ENCODE results near the gene DFFB.

The DFFB gene

GRCh38 chr1:3850857-3851256 is 6.4 kb upstream of the DFFB start:
- no peak overlapping the region for H3K27ac Mint-ChIP-seq
- no peaks in the 10 kb centered on the region for H3K9me3 Mint-ChIP-seq
- H3K36me3 Mint-ChIP-seq (ENCODE audit: low read depth): peaks cover 26% of the 10 kb centered on the region
- H3K4me3 Mint-ChIP-seq: no peak overlapping the region
- peaks cover 5% of the 10 kb centered on the region for H3K4me1 Mint-ChIP-seq (ENCODE audit: low read depth)
- H3K27me3 Mint-ChIP-seq: no peaks in the 10 kb centered on the region

DNA sequence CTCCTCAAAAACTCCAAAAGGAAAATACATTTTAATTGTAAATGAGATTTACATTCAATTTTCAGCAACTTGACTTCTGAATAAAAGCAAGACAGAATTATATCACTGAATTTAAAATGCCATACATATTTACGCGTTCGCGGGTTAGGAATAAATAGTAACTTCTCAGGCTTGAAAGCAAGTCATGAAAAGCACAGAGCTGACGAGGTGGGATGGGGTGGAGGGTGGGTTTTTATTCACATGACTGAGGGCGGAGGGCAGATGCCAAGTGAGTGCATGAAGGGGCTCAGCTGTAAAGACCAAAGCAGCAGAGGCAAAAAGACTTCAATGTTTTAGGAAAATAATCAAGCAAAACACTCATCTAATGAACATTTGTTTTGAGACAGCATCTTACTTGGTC is 6.0 kb upstream of the DFFB start:
- Mint-ChIP-seq H3K36me3 (ENCODE audit: low read depth) (peaks cover 26% of the 10 kb centered on the region), H3K4me1 (ENCODE audit: low read depth) (peaks cover 8% of the 10 kb centered on the region), H3K27ac (no peak overlapping the region), H3K27me3 (no peaks in the 10 kb centered on the region), H3K4me3 (no peak overlapping the region), H3K9me3 (no peaks in the 10 kb centered on the region)

GRCh38 chr1:3852091-3852490 is 5.2 kb upstream of the DFFB start:
- Mint-ChIP-seq H3K4me1 (ENCODE audit: low read depth) (peaks cover 10% of the 10 kb centered on the region), H3K36me3 (ENCODE audit: low read depth) (peaks cover 19% of the 10 kb centered on the region), H3K4me3 (no peak overlapping the region), H3K27ac (no peak overlapping the region), H3K9me3 (no peaks in the 10 kb centered on the region), H3K27me3 (no peaks in the 10 kb centered on the region)

DNA sequence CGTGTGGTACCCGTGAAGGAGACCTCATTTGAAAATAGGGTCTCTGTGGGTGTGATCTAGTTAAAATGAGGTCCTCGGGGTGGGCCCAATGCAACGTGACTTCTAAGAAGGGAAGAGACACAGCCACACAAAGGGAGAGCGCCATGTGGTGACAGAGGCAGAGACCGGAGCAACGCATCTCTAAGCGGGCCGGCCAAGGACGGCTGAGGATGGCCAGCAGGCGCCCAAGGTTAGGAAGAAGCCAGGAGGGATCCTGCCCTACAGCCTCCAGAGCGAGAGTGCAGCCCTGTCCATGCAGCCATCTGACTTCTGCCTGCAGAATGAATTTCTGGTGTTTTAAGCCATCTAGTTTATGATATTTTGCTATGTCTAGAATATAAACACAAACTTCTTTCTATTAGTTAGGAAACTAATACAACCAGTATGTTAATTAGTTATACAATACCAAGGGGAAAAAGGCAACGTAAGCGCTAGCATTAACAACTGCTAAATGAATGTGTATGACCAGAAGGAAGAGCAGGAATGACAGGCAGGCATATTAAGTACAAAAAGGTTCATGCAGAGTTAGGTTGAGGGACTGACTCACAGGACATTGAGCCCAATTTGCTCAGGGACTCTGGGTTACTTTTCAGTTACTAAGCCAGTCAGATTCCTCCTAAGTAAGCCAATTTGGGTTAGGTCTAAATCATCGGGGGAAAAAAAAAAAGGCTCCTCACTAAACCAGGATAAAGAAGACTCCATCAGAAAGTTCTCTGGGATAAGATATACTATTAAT is 4.4 kb upstream of the DFFB start:
- no peaks in the 10 kb centered on the region for H3K9me3 Mint-ChIP-seq
- no peak overlapping the region for H3K4me3 Mint-ChIP-seq
- H3K27ac Mint-ChIP-seq: no peak overlapping the region
- H3K27me3 Mint-ChIP-seq: no peaks in the 10 kb centered on the region
- H3K4me1 Mint-ChIP-seq (ENCODE audit: low read depth): peaks cover 14% of the 10 kb centered on the region
- peaks cover 12% of the 10 kb centered on the region for H3K36me3 Mint-ChIP-seq (ENCODE audit: low read depth)

GRCh38 chr1:3857791-3858129 is 484 bp downstream of the DFFB start:
- H3K4me1 Mint-ChIP-seq (ENCODE audit: low read depth): peaks cover 26% of the 10 kb centered on the region
- peak overlapping the region; percentile 96 for H3K4me3 Mint-ChIP-seq
- no peaks in the 10 kb centered on the region for H3K9me3 Mint-ChIP-seq
- H3K36me3 Mint-ChIP-seq (ENCODE audit: low read depth): no peaks in the 10 kb centered on the region
- peak overlapping the region; percentile 91 for H3K27ac Mint-ChIP-seq
- H3K27me3 Mint-ChIP-seq: no peaks in the 10 kb centered on the region

- H3K36me3 Mint-ChIP-seq (ENCODE audit: low read depth): no peaks in the 10 kb centered on the region
- peak overlapping the region; percentile 96 for H3K4me3 Mint-ChIP-seq
- no peaks in the 10 kb centered on the region for H3K27me3 Mint-ChIP-seq
- peaks cover 26% of the 10 kb centered on the region for H3K4me1 Mint-ChIP-seq (ENCODE audit: low read depth)
- H3K9me3 Mint-ChIP-seq: no peaks in the 10 kb centered on the region
- peak overlapping the region; percentile 63 for H3K27ac Mint-ChIP-seq
Observed at GRCh38 chr1:3858231-3858981, 1.1 kb downstream of the DFFB start.

DNA sequence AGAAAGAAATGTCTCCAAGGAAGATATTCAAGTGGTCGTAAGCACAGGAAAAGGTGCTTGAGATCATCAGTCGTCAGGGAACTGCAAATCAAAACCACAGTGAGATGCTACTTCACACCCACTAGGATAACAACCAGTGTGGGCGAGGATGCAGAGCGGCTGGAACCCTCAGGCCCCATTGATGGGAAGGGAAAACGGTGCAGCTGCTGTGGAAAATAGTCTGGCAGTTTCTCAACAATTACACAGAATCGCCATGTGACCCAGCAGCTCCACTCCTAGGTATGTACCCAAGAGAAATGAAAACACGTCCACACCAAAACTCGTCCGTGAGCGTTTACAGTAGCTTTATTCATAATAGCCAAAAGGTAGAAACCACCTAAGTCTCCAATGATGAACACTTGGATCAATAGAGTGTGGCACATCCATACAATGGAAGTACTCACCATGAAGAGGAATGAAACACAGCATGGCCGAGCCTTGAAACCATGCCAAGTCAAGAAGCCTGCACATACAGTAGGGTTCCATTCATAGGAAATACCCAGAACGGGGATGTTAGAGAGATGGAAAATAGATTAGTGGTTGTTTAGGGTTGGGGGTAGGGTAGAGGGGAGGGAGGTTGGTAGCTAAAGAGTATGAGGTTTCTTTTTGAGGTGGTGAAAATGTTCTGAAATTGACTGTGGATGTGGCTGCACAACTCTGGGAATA is 6.1 kb downstream of the DFFB start:
- Mint-ChIP-seq H3K27me3 (no peaks in the 10 kb centered on the region), H3K36me3 (ENCODE audit: low read depth) (peaks cover 14% of the 10 kb centered on the region), H3K4me1 (ENCODE audit: low read depth) (peaks cover 8% of the 10 kb centered on the region), H3K4me3 (no peak overlapping the region), H3K9me3 (no peaks in the 10 kb centered on the region), H3K27ac (no peak overlapping the region)

DNA sequence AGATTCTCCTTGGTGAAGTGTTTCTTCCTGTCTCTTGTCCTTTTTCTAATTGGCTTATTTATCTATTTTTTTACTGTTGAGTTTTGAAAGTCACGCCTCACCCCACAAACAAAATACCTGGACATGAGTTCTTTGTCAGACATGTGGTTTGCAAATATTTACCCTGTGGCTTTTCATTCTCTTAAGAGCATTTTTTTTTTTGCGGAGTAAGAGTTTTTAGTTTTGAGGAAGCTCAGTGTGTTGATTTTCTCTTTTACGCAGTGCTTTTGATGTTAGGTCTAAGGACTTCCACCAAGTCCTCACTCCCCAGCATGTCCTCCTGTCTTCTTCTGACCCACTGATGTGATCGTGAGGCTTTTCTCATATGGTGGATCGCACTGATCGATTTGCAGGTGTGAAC is 7.6 kb downstream of the DFFB start:
- Mint-ChIP-seq H3K36me3 (ENCODE audit: low read depth) (peaks cover 24% of the 10 kb centered on the region), H3K4me1 (ENCODE audit: low read depth) (no peaks in the 10 kb centered on the region), H3K9me3 (no peaks in the 10 kb centered on the region), H3K4me3 (no peak overlapping the region), H3K27ac (no peak overlapping the region), H3K27me3 (no peaks in the 10 kb centered on the region)

DNA sequence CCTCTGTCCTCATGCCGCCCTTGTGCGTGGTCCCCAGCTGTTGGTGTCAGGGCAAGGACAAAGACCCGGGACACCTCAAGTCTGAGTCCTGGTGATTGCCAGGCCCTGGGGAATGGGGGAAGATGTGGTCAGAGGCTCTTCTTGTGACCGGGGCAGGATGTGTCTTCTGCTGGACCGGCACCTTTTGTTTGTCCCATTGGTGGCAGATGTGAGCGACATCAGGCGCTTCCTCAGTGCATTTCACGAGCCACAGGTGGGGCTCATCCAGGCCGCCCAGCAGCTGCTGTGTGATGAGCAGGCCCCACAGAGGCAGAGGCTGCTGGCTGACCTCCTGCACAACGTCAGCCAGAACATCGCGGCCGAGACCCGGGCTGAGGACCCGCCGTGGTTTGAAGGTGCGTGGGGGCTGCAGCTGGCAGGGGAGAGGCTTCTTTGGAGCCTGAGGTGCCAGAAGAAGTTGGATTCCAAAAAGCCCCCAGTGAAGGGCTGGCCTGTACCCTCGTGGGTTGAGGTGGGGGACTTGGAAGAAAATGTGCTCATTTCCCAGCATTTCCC is 8.4 kb downstream of the DFFB start:
- Mint-ChIP-seq H3K27me3 (no peaks in the 10 kb centered on the region), H3K9me3 (no peaks in the 10 kb centered on the region), H3K36me3 (ENCODE audit: low read depth) (peaks cover 29% of the 10 kb centered on the region), H3K27ac (no peak overlapping the region), H3K4me3 (no peak overlapping the region), H3K4me1 (ENCODE audit: low read depth) (no peaks in the 10 kb centered on the region)

- no peaks in the 10 kb centered on the region for H3K27me3 Mint-ChIP-seq
- no peak overlapping the region for H3K27ac Mint-ChIP-seq
- H3K9me3 Mint-ChIP-seq: no peaks in the 10 kb centered on the region
- no peaks in the 10 kb centered on the region for H3K4me1 Mint-ChIP-seq (ENCODE audit: low read depth)
- H3K36me3 Mint-ChIP-seq (ENCODE audit: low read depth): peaks cover 40% of the 10 kb centered on the region
- no peak overlapping the region for H3K4me3 Mint-ChIP-seq
Observed at GRCh38 chr1:3868464-3869006, 11.3 kb downstream of the DFFB start.

- H3K4me1 Mint-ChIP-seq (ENCODE audit: low read depth): no peaks in the 10 kb centered on the region
- no peaks in the 10 kb centered on the region for H3K9me3 Mint-ChIP-seq
- no peak overlapping the region for H3K27ac Mint-ChIP-seq
- H3K4me3 Mint-ChIP-seq: no peak overlapping the region
- no peaks in the 10 kb centered on the region for H3K27me3 Mint-ChIP-seq
- H3K36me3 Mint-ChIP-seq (ENCODE audit: low read depth): peaks cover 46% of the 10 kb centered on the region
Observed at GRCh38 chr1:3869751-3870301, 12.6 kb downstream of the DFFB start.

- Mint-ChIP-seq H3K9me3 (no peaks in the 10 kb centered on the region), H3K4me1 (ENCODE audit: low read depth) (no peaks in the 10 kb centered on the region), H3K27ac (no peak overlapping the region), H3K36me3 (ENCODE audit: low read depth) (peaks cover 56% of the 10 kb centered on the region), H3K27me3 (no peaks in the 10 kb centered on the region), H3K4me3 (no peak overlapping the region)
Observed at GRCh38 chr1:3871451-3871805, 14.2 kb downstream of the DFFB start.

DNA sequence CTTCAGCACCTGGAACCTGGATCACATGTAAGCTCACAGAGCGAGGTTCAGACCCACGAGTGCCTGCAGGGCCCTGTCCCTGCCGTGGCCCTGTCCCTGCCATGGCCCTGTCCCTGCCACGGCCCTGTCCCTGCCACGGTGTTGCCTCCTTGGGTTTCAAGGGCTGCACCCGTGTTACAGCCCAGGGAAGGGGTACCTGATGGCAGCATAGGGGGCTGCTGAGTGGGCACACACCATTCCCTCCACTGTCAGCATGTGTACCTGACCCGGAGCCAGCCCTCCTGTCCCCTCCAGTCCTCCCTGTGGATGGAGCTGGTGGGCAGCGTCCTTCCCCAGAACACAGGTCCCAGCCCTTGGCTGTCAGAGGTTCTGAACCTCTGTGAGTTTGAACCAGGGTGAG is 15.3 kb downstream of the DFFB start:
- peaks cover 55% of the 10 kb centered on the region for H3K36me3 Mint-ChIP-seq (ENCODE audit: low read depth)

DNA sequence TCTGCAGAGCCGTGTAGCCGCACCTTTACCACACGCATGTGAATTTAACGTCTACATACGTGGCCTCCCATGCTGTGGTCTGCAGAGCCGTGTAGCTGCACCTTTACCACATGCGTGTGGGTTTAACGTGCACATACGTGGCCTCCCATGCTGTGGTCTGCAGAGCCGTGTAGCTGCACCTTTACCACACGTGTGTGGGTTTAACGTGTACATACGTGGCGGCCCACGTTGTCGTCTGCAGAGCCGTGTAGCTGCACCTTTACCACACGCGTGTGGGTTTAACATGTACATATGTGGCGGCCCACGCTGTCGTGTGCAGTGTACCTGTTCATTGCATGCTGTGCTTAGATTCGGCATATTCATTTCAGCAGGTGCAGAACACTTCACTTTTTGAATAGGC is 17.5 kb downstream of the DFFB start:
- Mint-ChIP-seq H3K4me1 (ENCODE audit: low read depth) (no peaks in the 10 kb centered on the region), H3K9me3 (no peaks in the 10 kb centered on the region), H3K27me3 (no peaks in the 10 kb centered on the region), H3K4me3 (no peak overlapping the region), H3K36me3 (ENCODE audit: low read depth) (peaks cover 53% of the 10 kb centered on the region), H3K27ac (no peak overlapping the region)

More for the DNA sequence above, 15.3 kb downstream of the DFFB start:
- no peak overlapping the region for H3K4me3 Mint-ChIP-seq
- no peaks in the 10 kb centered on the region for H3K27me3 Mint-ChIP-seq
- no peak overlapping the region for H3K27ac Mint-ChIP-seq
- no peaks in the 10 kb centered on the region for H3K9me3 Mint-ChIP-seq
- H3K4me1 Mint-ChIP-seq (ENCODE audit: low read depth): no peaks in the 10 kb centered on the region

- no peak overlapping the region for H3K27ac Mint-ChIP-seq
- H3K4me3 Mint-ChIP-seq: no peak overlapping the region
- H3K4me1 Mint-ChIP-seq (ENCODE audit: low read depth): peaks cover 9% of the 10 kb centered on the region
- no peaks in the 10 kb centered on the region for H3K9me3 Mint-ChIP-seq
- H3K36me3 Mint-ChIP-seq (ENCODE audit: low read depth): peaks cover 44% of the 10 kb centered on the region
- no peaks in the 10 kb centered on the region for H3K27me3 Mint-ChIP-seq
Observed at GRCh38 chr1:3876716-3877115, 19.4 kb downstream of the DFFB start.

Data from stimulated activated naive CD8-positive, alpha-beta T cell treated with anti-CD3 and anti-CD28 coated beads, Interleukin-15, Interleukin-2, amounts not matched to agents 100 ng/mL and 50 ng/mL, for 24 hours (primary cell).